Gastrocnemius medialis (tissue), 4 donors: ENCODE results near the gene GABRB1.

ENCODE experiments used
- POLR2A ChIP-seq, 2 donors: fragments of 450-650 bp; IDR thresholded peaks; one replicate each; pipeline ENCODE4 v1.6.1; 2017; ENCODE audit warnings: antibody characterized with exemption in 2 of 2, mild to moderate bottlenecking in 2 of 2, moderate library complexity in 2 of 2
- TF ChIP-seq, protein P1 (sequence below), 5 experiments: fragments of 450-650 bp in 3 of 5; fragments of 200-600 bp in 2 of 5; sonication (generic) in 2 of 5; IDR thresholded peaks in 4 of 5; conservative IDR thresholded peaks in 1 of 5; 1 replicate in 4 of 5; 2 replicates in 1 of 5; pipeline ENCODE4 v1.5.1; 2016 to 2019; ENCODE audit warnings: antibody characterized with exemption in 5 of 5, mild to moderate bottlenecking in 3 of 5, moderate library complexity in 3 of 5

DNA sequence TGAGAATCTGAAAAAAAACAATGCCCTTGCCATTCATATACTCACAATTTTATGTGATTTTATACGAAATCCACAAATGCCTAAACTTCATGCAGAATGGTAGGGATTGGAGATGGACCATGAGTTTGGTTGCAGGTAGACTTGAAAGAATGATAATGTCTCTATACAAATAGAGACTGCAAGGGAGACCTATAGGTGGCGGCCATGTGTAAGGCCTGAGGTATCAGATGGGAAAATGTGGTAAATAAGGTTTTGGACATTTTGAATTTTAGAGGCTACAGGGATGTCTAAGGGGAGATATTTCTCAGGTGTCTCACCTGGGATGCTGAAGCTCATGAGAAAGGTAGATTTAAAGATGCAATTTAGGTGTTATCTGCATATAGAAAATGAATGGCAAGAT is 78.0 kb downstream of the GABRB1 start:
- TF ChIP-seq, protein P1, sequence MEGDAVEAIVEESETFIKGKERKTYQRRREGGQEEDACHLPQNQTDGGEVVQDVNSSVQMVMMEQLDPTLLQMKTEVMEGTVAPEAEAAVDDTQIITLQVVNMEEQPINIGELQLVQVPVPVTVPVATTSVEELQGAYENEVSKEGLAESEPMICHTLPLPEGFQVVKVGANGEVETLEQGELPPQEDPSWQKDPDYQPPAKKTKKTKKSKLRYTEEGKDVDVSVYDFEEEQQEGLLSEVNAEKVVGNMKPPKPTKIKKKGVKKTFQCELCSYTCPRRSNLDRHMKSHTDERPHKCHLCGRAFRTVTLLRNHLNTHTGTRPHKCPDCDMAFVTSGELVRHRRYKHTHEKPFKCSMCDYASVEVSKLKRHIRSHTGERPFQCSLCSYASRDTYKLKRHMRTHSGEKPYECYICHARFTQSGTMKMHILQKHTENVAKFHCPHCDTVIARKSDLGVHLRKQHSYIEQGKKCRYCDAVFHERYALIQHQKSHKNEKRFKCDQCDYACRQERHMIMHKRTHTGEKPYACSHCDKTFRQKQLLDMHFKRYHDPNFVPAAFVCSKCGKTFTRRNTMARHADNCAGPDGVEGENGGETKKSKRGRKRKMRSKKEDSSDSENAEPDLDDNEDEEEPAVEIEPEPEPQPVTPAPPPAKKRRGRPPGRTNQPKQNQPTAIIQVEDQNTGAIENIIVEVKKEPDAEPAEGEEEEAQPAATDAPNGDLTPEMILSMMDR (IDR thresholded peaks at IDR 0.05 in 4 of 5, conservative IDR thresholded peaks at IDR 0.05 in 1 of 5) = no peak
- no peak for TF ChIP-seq POLR2A (IDR thresholded peaks at IDR 0.05)
